Esophagus squamous epithelium (tissue), 5 donors: ENCODE data around the gene VAMP7. TPM values are rescaled to one million over a fixed set of nuclear protein-coding genes. Genes with fewer than 3 reads are reported as not detected.

Experiments
- DNase-seq: peaks from one replicate; lab custom pipeline; 2025; lab: John Stamatoyannopoulos, UW
- H3K27ac ChIP-seq, 4 donors: fragments of 200-600 bp; sonication (generic); one replicate each; pipeline ENCODE4 v1.5.1; 2016 to 2019; ENCODE audit warnings: mild to moderate bottlenecking in 1 of 4
- H3K27me3 ChIP-seq, 4 donors: fragments of 200-600 bp; sonication (generic); 1 replicate in 3 of 4; 2 replicates in 1 of 4; pipeline versions ENCODE4 v1.5.1 to v1.6.0; 2017 to 2021; ENCODE audit warnings: antibody characterized with exemption in 1 of 4
- H3K36me3 ChIP-seq, 3 donors: fragments of 200-600 bp; sonication (generic); one replicate each; pipeline ENCODE4 v1.5.1; 2016 to 2019
- H3K4me1 ChIP-seq, 3 donors: fragments of 200-600 bp; sonication (generic); one replicate each; pipeline ENCODE4 v1.5.1; 2017 to 2019
- H3K4me3 ChIP-seq, 4 donors: fragments of 200-600 bp; sonication (generic); 1 replicate in 3 of 4; 2 replicates in 1 of 4; pipeline ENCODE4 v1.5.1; 2016 to 2019; ENCODE audit warnings: mild to moderate bottlenecking in 2 of 4, moderate library complexity in 1 of 4
- H3K9me3 ChIP-seq, 3 donors: fragments of 200-600 bp; sonication (generic); one replicate each; pipeline ENCODE4 v1.5.1; 2016 to 2019
- POLR2A ChIP-seq, 4 donors: fragments of 450-650 bp; IDR thresholded peaks; one replicate each; pipeline ENCODE4 v1.6.1; 2017; ENCODE audit warnings: antibody characterized with exemption in 4 of 4, mild to moderate bottlenecking in 4 of 4, moderate library complexity in 3 of 4
- WGBS, 2 donors: methylation state at CpG; one replicate each; pipeline ENCODE4 v1.1.5; 2018; 5-methylcytosine and 5-hydroxymethylcytosine counted together
- intact Hi-C: fragments of 100-400 bp; cut with DNase I; formaldehyde crosslinking; loops from one replicate; pipeline ENCODE4 v1.15.0; 2022
- total RNA-seq, 4 donors: library from RNA; depleted of rRNA; stranded (reverse); fragments of >200 nt; gene quantifications; one replicate each; pipeline ENCODE4 v1.1.0, GENCODE V29; 2016
- TF ChIP-seq, protein P1 (sequence below), 6 experiments: fragments of 450-650 bp in 4 of 6; fragments of 200-600 bp in 2 of 6; sonication (generic) in 2 of 6; IDR thresholded peaks; one replicate each; pipeline ENCODE4 v1.5.1; 2016 to 2019; ENCODE audit warnings: antibody characterized with exemption in 6 of 6, mild to moderate bottlenecking in 4 of 6, moderate library complexity in 4 of 6
- donor health status: DM: yes; HTN: yes; CAD: no.

VAMP7 gene
- total RNA-seq, 4 donors from 2014 or later, result 25.6 to 41.7 (median 28.2) TPM

DNA sequence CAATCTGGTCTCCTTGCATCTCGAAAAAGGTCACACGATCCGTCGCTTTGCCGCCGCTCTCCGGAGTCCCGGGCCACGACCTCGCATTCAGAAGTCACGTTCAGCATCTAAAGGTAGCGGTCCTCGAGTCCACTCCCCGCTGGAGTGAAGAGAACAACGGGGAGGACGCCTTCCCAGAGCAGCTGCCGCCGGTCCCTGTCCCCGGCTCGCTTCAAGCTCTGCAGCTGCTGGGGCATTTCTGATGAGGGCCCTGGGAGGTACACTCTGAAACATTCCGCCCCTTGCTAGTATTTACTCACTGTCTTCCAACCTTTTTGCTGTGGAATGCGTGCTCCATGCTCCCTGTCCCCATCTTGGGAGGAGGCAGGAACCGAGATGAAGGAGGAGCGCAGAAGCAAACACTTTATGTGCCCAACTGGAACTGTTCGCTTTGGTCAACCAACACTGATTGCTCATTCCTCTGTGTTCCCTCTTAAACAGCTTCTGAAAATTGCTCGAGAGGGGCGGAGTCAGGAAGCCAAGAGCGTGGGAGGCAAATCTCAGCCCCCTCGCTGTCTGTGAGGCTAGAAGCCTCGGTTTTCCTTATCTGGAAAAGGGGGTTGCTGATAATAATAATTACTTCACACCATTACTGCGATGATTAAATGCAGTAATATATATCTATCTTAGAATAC, 6.4 kb upstream of the VAMP7 start:
- peak overlapping the region in 1 of 4 donors; percentile 24 for H3K4me3 ChIP-seq
- no peak for DNase-seq
- WGBS, 2 donors, result 35 to 44% methylated on average over 15 to 28 of the region's 31 CpGs
- H3K27me3 ChIP-seq, result peaks cover 0 to 15% (median 0%) of the 10 kb centered on the region in 4 donors
- H3K4me1 ChIP-seq, result no peaks in the 10 kb centered on the region
- no peaks in the 10 kb centered on the region for H3K36me3 ChIP-seq
- H3K27ac ChIP-seq, result no peak overlapping the region
- no peaks in the 10 kb centered on the region for H3K9me3 ChIP-seq
- intact Hi-C loops, result no loop called here
- no peak for TF ChIP-seq POLR2A (IDR thresholded peaks at IDR 0.05)
- TF ChIP-seq, protein P1, sequence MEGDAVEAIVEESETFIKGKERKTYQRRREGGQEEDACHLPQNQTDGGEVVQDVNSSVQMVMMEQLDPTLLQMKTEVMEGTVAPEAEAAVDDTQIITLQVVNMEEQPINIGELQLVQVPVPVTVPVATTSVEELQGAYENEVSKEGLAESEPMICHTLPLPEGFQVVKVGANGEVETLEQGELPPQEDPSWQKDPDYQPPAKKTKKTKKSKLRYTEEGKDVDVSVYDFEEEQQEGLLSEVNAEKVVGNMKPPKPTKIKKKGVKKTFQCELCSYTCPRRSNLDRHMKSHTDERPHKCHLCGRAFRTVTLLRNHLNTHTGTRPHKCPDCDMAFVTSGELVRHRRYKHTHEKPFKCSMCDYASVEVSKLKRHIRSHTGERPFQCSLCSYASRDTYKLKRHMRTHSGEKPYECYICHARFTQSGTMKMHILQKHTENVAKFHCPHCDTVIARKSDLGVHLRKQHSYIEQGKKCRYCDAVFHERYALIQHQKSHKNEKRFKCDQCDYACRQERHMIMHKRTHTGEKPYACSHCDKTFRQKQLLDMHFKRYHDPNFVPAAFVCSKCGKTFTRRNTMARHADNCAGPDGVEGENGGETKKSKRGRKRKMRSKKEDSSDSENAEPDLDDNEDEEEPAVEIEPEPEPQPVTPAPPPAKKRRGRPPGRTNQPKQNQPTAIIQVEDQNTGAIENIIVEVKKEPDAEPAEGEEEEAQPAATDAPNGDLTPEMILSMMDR (IDR thresholded peaks at IDR 0.05), result no peak

DNA sequence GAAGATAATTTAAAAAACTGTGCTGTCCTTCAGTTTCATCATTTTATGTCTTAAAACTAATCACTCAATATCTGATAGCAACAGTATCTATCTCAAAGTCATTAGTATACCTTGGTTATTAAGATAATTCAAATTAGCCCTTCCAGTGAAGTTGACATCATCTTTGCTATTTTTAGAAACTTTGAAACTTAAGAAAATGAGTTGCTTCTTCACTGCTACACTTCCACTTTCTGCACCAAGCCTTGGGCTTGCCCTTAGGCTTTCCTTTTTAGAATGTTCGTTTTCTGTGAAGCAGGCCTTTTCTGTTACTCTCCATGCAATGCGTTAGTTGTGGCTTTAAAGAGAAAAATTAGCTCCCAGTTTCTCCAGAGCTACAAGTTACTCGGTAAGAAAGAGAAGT, 4.4 kb upstream of the VAMP7 start:
- WGBS, 2 donors, result 47 to 51% methylated on average over 3 of the region's 3 CpGs
- no peak overlapping the region for H3K27ac ChIP-seq
- H3K36me3 ChIP-seq, result no peaks in the 10 kb centered on the region
- H3K4me1 ChIP-seq, result no peaks in the 10 kb centered on the region
- no peaks in the 10 kb centered on the region for H3K9me3 ChIP-seq
- peaks cover 0 to 15% (median 0%) of the 10 kb centered on the region in 4 donors for H3K27me3 ChIP-seq
- no peak for DNase-seq
- TF ChIP-seq, protein P1 (IDR thresholded peaks at IDR 0.05), result no peak
- TF ChIP-seq POLR2A (IDR thresholded peaks at IDR 0.05), result no peak
- intact Hi-C loops, result no loop called here
- H3K4me3 ChIP-seq, result no peak overlapping the region

DNA sequence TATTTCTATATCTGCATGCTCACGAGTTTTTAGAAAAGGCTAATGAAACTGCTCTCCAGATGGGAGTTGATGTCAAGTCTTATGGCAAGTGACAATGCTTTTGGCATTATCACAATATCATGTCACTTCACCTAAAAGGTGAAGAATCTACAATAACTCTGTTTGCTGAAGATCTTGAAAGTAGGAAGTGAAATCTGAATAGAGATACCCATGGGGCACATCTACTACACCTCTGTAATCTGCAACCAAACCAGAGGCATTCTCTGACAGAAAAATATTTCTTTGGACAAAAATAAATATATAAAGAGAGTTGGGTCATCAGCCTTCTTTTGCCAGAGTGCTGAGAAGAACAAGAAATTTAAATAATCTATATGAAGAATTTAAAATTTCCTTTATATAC, 3.9 kb upstream of the VAMP7 start:
- H3K27me3 ChIP-seq, result peaks cover 0 to 15% (median 0%) of the 10 kb centered on the region in 4 donors
- intact Hi-C loops, result no loop called here
- H3K27ac ChIP-seq, result no peak overlapping the region
- peaks cover 0 to 5% (median 0%) of the 10 kb centered on the region in 3 donors for H3K4me1 ChIP-seq
- TF ChIP-seq, protein P1 (IDR thresholded peaks at IDR 0.05), result no peak
- no peak for TF ChIP-seq POLR2A (IDR thresholded peaks at IDR 0.05)
- no peaks in the 10 kb centered on the region for H3K36me3 ChIP-seq
- H3K4me3 ChIP-seq, result no peak overlapping the region
- H3K9me3 ChIP-seq, result no peaks in the 10 kb centered on the region
- no peak for DNase-seq
- 17 to 19% methylated on average over 1 of the region's 1 CpG for WGBS, 2 donors

DNA sequence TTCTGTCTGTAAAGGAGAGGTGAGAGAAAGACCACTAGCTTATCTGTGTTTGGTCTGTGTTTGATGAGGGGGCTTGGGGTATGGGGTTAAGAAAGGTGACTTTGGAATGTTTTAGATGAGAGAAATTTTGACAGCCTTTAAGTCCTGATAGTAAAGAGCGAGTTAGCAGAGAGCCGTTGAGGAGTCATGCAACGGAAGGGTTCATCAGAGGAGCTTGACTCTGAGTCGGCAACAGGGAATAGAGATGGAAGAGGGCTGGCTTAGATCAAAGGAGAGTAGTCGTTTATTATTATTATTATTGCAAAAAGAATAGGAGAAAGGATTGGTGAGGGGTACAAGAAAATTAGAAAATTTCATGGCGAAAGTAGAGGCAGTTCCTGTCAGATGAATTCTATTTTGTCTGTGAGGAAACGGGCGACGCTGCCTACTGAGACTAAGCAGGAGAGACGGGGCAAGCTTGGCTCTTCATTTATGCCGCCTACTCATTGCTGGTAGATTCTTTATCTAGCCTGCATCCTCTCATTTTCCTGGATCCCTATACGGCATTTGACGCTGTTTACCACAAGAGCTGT, 473 bp upstream of the VAMP7 start:
- WGBS, 2 donors, result 36 to 43% methylated on average over 13 of the region's 13 CpGs
- intact Hi-C loops, result no loop called here
- TF ChIP-seq POLR2A (IDR thresholded peaks at IDR 0.05), result no peak
- TF ChIP-seq, protein P1 (IDR thresholded peaks at IDR 0.05), result no peak
- Histone ChIP-seq H3K9me3 (no peaks in the 10 kb centered on the region), H3K4me1 (peaks cover 0 to 12% (median 0%) of the 10 kb centered on the region in 3 donors), H3K27me3 (no peaks in the 10 kb centered on the region), H3K27ac (peak overlapping the region; percentile 79 to 88 (median 84)), H3K4me3 (peak overlapping the region; percentile 50 to 82 (median 64)), H3K36me3 (no peaks in the 10 kb centered on the region)
- no peak for DNase-seq

DNA sequence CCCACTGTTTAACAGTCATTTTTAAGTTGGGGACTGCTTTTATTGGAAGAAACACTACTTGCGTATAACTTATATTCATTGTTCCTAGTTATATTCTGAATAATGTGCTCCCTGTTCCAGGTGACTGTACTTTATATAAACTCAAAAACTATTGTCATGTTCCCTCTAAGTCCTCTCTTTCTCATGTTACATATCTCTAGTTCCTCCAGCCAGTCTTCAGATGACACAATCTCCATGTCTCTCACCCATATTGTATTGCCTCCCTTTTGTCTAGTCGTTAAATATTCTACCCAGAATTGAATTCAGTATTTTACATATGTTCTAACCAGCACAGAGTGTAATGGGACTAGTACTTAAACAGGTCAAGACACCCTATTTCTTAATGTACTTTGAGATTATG, 5.3 kb downstream of the VAMP7 start:
- TF ChIP-seq, protein P1 (IDR thresholded peaks at IDR 0.05), result no peak
- TF ChIP-seq POLR2A (IDR thresholded peaks at IDR 0.05), result no peak
- intact Hi-C loops, result no loop called here
- no peaks in the 10 kb centered on the region for H3K9me3 ChIP-seq
- H3K27me3 ChIP-seq, result no peaks in the 10 kb centered on the region
- no peak for DNase-seq
- peaks cover 0 to 20% (median 0%) of the 10 kb centered on the region in 3 donors for H3K4me1 ChIP-seq
- whole genome bisulfite sequencing, 2 donors, result 73 to 81% methylated on average over 2 of the region's 2 CpGs
- H3K36me3 ChIP-seq, result peaks cover 0 to 18% (median 0%) of the 10 kb centered on the region in 3 donors
- H3K27ac ChIP-seq, result no peak overlapping the region
- H3K4me3 ChIP-seq, result no peak overlapping the region
